HG03378 (cell line): ENCODE results near the gene CHD5.

Experiments used
- ATAC-seq: cut with Tn5 transposase; IDR thresholded peaks from one replicate; pipeline ENCODE4 v1.9.1; 2021; ENCODE audit warnings: mild to moderate bottlenecking, moderate library complexity; ENCODE audit not compliant: unreplicated experiment

CHD5 gene

GRCh38 chr1:6154525-6155319 lies 25.4 kb downstream of the CHD5 start:
- no peak for ATAC-seq

GRCh38 chr1:6152882-6153281 lies 27.2 kb downstream of the CHD5 start:
- ATAC-seq: no peak

GRCh38 chr1:6152181-6152580 lies 27.9 kb downstream of the CHD5 start:
- ATAC-seq: no peak

- ATAC-seq: no peak
Measured at GRCh38 chr1:6151291-6151822, 28.8 kb downstream of the CHD5 start.

GRCh38 chr1:6150006-6150938 lies 29.8 kb downstream of the CHD5 start:
- ATAC-seq: no peak

- no peak for ATAC-seq
Measured at GRCh38 chr1:6149597-6149996, 30.5 kb downstream of the CHD5 start.

- no peak for ATAC-seq
Measured at GRCh38 chr1:6148497-6149241, 31.5 kb downstream of the CHD5 start.

- no peak for ATAC-seq
Measured at GRCh38 chr1:6145864-6146410, 34.2 kb downstream of the CHD5 start.

GRCh38 chr1:6145396-6145750 lies 34.7 kb downstream of the CHD5 start:
- ATAC-seq: no peak

GRCh38 chr1:6144647-6145395 lies 35.3 kb downstream of the CHD5 start:
- ATAC-seq: no peak

- no peak for ATAC-seq
Measured at GRCh38 chr1:6144175-6144574, 35.9 kb downstream of the CHD5 start.

GRCh38 chr1:6143395-6143794 lies 36.7 kb downstream of the CHD5 start:
- ATAC-seq: no peak

GRCh38 chr1:6142734-6143133 lies 37.4 kb downstream of the CHD5 start:
- ATAC-seq: no peak

GRCh38 chr1:6142036-6142621 lies 38.0 kb downstream of the CHD5 start:
- no peak for ATAC-seq

GRCh38 chr1:6141592-6141991 lies 38.5 kb downstream of the CHD5 start:
- ATAC-seq: no peak

- no peak for ATAC-seq
Measured at GRCh38 chr1:6140413-6140812, 39.7 kb downstream of the CHD5 start.

GRCh38 chr1:6137758-6138157 lies 42.4 kb downstream of the CHD5 start:
- no peak for ATAC-seq

GRCh38 chr1:6136516-6137220 lies 43.5 kb downstream of the CHD5 start:
- ATAC-seq: no peak
